ENCODE measurements around the gene TXNDC5. TPM values are rescaled to one million over a fixed set of nuclear protein-coding genes. Genes with fewer than 3 reads are reported as not detected.

Gene TXNDC5
- polyA plus RNA-seq, 3 donors, result 12.6 to 33.5 (median 21.2) TPM

GRCh38 chr6:7916959-7917358 is 6.4 kb upstream of the TXNDC5 start:
- Mint-ChIP-seq H3K4me1 (no peaks in the 10 kb centered on the region), H3K36me3 (no peaks in the 10 kb centered on the region), H3K27ac (no peak overlapping the region), H3K27me3 (ENCODE audit: low read depth in 3 of 3) (peaks cover 0 to 2% (median 0%) of the 10 kb centered on the region in 3 donors), H3K4me3 (no peak overlapping the region), H3K9me3 (no peaks in the 10 kb centered on the region)
- Histone ChIP-seq H3K79me2 (ENCODE audit: insufficient read depth, low read length) (no peaks in the 10 kb centered on the region), H3K27ac (ENCODE audit: low read depth in 1 of 2, low read length in 2 of 2) (no peak overlapping the region), H3K4me2 (replicated peaks; ENCODE audit: extremely low read depth, low read length, poor library complexity, severe bottlenecking) (no peak overlapping the region), H2AFZ (ENCODE audit: insufficient read depth, low read depth, low read length, poor library complexity, severe bottlenecking) (no peak overlapping the region), H4K20me1 (ENCODE audit: insufficient read depth, low read length) (no peaks in the 10 kb centered on the region), H3K36me3 (replicated peaks in 1 of 2; ENCODE audit: control insufficient read depth in 1 of 2, insufficient read depth in 2 of 2, low read length in 2 of 2) (no peaks in the 10 kb centered on the region), H3K4me3 (replicated peaks in 1 of 3; ENCODE audit: low read depth in 2 of 3, low read length in 3 of 3) (no peak overlapping the region), H3K9me3 (replicated peaks in 1 of 2; ENCODE audit: control insufficient read depth in 1 of 2, insufficient read depth in 1 of 2, low read length in 2 of 2) (no peaks in the 10 kb centered on the region), H3K4me1 (ENCODE audit: control insufficient read depth in 1 of 2, insufficient read depth in 2 of 2, low read length in 2 of 2) (no peaks in the 10 kb centered on the region), H3K27me3 (ENCODE audit: control insufficient read depth in 2 of 2, insufficient read depth in 2 of 2, low read length in 2 of 2) (peaks cover 0 to 3% of the 10 kb centered on the region in 2 donors), H3K9ac (ENCODE audit: insufficient read depth, low read length, poor library complexity, severe bottlenecking) (no peak overlapping the region)
- no peak for DNase-seq
- intact Hi-C loops (cut with micrococcal nuclease), result no loop called here
- WGBS (ENCODE audit: insufficient coverage), result 60% methylated on average over 1 of the region's 1 CpG
- no peak for TF ChIP-seq CTCF (IDR thresholded peaks at IDR 0.05)

- H3K27ac Mint-ChIP-seq, result no peak overlapping the region
- Histone ChIP-seq H3K9ac (ENCODE audit: insufficient read depth, low read length, poor library complexity, severe bottlenecking) (no peak overlapping the region), H4K20me1 (ENCODE audit: insufficient read depth, low read length) (no peaks in the 10 kb centered on the region), H3K79me2 (ENCODE audit: insufficient read depth, low read length) (no peaks in the 10 kb centered on the region), H3K27me3 (ENCODE audit: control insufficient read depth in 2 of 2, insufficient read depth in 2 of 2, low read length in 2 of 2) (peaks cover 0 to 9% of the 10 kb centered on the region in 2 donors), H3K4me2 (replicated peaks; ENCODE audit: extremely low read depth, low read length, poor library complexity, severe bottlenecking) (no peak overlapping the region), H3K4me3 (replicated peaks in 1 of 3; ENCODE audit: low read depth in 2 of 3, low read length in 3 of 3) (no peak overlapping the region), H2AFZ (ENCODE audit: insufficient read depth, low read depth, low read length, poor library complexity, severe bottlenecking) (peak overlapping the region; percentile 29), H3K9me3 (replicated peaks in 1 of 2; ENCODE audit: control insufficient read depth in 1 of 2, insufficient read depth in 1 of 2, low read length in 2 of 2) (no peaks in the 10 kb centered on the region), H3K27ac (ENCODE audit: low read depth in 1 of 2, low read length in 2 of 2) (no peak overlapping the region), H3K4me1 (ENCODE audit: control insufficient read depth in 1 of 2, insufficient read depth in 2 of 2, low read length in 2 of 2) (peaks cover 5 to 6% of the 10 kb centered on the region in 2 donors), H3K36me3 (replicated peaks in 1 of 2; ENCODE audit: control insufficient read depth in 1 of 2, insufficient read depth in 2 of 2, low read length in 2 of 2) (no peaks in the 10 kb centered on the region)
- no peaks in the 10 kb centered on the region for H3K36me3 Mint-ChIP-seq
- WGBS (ENCODE audit: insufficient coverage), result 55% methylated on average over 10 of the region's 11 CpGs
- no peaks in the 10 kb centered on the region for H3K9me3 Mint-ChIP-seq
- no peak for TF ChIP-seq CTCF (IDR thresholded peaks at IDR 0.05)
- peaks cover 0 to 4% (median 2%) of the 10 kb centered on the region in 3 donors for H3K27me3 Mint-ChIP-seq (ENCODE audit: low read depth in 3 of 3)
- H3K4me3 Mint-ChIP-seq, result no peak overlapping the region
- intact Hi-C loops (cut with micrococcal nuclease), result no loop called here
- DNase-seq, result peak in 1 of 3 donors; percentile 23
- H3K4me1 Mint-ChIP-seq, result peaks cover 5% of the 10 kb centered on the region
Observed at GRCh38 chr6:7914991-7915789, 4.6 kb upstream of the TXNDC5 start.
